ENCODE data around the gene PTPA.

The PTPA gene

GRCh38 chr9:129110740-129111527 is at the start of gene PTPA, which contains the start of gene CRAT:
Gene PTPA (plus strand): TSS chr9:129111415. CDS start chr9:129111601, 186 bp downstream.
Gene CRAT (minus strand): TSS chr9:129110793. CDS start chr9:129110509, 284 bp downstream.
- peak; percentile 88 for DNase-seq
- in situ Hi-C loops (cut with MboI; ENCODE audit: low pct_unique_long_range_greater_than_20kb, low sequenced_read_pairs): no loop called here

GRCh38 chr9:129063061-129063460 is 48.2 kb upstream of the PTPA start:
- DNase-seq: no peak
- in situ Hi-C loops (cut with MboI; ENCODE audit: low pct_unique_long_range_greater_than_20kb, low sequenced_read_pairs): no loop called here

GRCh38 chr9:129064499-129064908 is 46.7 kb upstream of the PTPA start:
- in situ Hi-C loops (cut with MboI; ENCODE audit: low pct_unique_long_range_greater_than_20kb, low sequenced_read_pairs): no loop called here
- no peak for DNase-seq

DNA sequence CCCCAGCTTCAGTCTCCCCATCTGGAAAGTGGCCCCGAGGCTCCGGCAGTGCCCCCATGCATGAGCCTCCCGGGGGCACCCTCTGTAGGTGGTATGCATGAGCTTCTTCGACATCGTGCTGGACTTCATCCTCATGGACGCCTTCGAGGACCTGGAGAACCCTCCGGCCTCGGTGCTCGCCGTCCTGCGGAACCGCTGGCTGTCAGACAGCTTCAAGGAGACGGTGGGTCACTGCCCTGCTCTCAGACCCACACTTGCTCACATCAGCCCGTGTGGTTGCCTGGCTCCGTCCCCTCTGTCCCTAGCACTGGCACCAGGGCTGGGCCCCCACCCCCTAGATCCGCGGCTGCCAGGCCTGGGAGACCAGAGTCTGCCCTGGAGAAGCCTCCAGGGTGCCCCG is 43.1 kb upstream of the PTPA start:
- in situ Hi-C loops (cut with MboI; ENCODE audit: low pct_unique_long_range_greater_than_20kb, low sequenced_read_pairs): no loop called here
- DNase-seq: no peak

DNA sequence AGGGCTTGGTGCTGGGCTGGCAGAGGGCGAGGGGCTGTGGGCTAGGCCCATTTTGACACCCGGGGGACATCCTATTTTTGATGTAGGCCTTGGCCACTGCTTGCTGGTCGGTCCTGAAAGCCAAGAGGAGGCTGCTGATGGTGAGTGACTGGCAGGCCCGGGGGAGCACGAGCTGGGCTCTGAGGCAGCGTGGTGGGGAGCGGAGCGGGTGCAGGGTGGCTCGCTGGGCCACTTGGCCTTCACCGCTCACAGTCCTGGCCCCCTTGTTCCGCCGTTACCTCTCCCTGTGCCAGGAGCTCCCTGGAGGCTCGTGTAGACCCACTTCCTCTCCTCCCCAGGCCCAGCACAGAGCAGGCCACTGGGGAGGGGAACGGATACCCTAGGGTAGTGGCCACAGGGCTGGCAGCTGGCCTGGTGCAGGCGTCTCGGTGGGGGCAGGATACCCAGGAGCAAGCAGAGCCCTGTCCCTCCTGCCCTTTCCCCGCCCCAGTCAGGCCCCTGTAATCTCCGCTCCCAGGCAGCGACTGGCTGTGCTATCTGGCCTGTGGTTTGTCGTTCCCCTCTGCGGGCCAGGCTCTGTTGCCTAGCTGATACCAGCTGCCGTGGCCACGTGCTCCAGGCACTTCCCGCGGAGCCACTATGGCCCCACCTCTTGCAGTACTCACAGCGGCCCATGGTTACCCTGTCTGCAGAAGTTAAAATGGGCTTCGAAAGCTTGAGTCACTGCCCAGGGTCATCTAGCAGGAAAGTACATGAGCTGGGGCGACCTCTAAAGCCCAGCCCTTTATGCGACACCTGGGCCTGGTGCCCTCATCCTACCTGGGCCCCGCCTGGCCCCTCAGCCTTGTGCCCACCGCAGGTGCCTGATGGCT is 42.0 kb upstream of the PTPA start:
- peak; percentile 91 for DNase-seq
- in situ Hi-C loops (cut with MboI; ENCODE audit: low pct_unique_long_range_greater_than_20kb, low sequenced_read_pairs): no loop called here

DNA sequence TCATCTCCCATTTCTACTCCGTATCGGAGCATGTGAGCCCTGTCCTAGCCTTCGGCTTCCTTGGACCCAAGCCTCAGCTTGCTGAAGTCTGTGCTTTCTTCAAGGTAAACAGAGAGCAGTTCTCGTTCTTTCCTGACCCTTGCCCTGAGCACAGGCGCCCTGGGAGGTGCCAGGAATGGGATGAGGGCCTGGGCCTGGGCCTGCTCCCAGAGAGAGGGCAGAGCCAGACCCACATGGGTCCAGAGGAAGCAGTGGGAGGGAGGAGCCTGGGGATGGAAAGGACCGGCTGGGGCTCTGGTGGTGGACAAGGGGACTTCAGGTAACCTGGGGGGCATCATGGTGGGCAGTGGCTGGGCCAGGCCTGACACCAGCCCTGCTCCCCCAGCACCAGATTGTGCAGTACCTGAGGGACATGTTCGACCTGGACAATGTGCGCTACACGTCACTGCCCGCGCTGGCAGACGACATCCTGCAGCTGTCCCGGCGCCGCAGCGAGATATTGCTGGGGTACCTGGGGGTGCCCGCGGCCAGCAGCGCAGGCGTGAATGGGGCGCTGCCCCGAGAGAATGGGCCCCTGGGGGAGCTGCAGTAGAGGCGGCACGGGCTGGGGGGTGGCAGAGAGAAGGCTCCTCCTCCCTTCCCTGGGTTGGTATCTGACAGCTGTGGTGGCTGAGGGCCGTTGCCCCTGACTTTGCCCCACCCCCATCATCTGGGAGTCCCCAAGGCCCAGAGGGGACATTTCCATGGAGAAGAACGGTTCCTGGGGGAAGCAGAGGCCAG is 41.2 kb upstream of the PTPA start:
- in situ Hi-C loops (cut with MboI; ENCODE audit: low pct_unique_long_range_greater_than_20kb, low sequenced_read_pairs): no loop called here

DNA sequence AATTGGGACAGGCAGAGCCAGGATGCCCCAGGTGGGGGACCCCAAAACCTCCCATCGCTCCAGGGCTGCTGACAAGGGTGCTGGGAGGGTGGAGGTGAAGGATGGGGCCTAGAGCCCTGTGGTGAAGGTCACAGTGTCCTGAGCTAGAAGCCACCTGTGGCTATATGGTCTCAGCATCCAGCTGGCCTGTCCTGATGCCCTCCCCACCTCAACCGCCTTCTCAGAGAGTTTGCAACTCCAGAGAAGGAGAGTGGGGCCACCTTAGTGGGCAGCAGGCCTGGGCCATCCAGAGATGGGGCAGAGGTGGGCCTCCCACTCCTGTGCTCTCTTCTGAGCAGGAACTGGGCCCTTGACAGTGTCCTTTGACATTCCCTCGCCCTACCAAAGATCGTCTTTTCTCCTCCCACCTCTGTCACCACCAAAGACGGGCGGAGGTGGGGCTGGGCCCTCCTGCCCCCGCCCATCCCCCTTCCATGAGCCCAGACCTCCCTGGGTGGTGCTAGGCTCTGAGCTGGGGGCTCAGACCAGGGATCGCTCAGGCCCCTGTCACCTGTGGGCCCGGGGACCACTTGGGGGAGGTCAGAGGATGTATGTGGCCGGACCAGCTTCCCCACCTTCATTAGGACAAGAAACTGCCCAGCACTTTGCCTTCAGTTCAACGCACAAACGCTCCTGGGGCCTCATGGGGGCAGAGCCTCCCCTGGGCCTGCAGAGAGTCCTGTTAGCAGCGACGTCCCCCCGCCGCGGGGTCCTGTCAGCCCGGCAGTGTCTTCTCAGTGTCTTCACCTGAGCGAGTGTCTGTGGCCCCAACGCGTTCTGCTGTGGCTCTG is 40.3 kb upstream of the PTPA start:
- in situ Hi-C loops (cut with MboI; ENCODE audit: low pct_unique_long_range_greater_than_20kb, low sequenced_read_pairs): no loop called here
- no peak for DNase-seq

More for the DNA sequence above, 41.2 kb upstream of the PTPA start:
- no peak for DNase-seq

GRCh38 chr9:129071526-129072126 is 39.6 kb upstream of the PTPA start:
- no peak for DNase-seq
- in situ Hi-C loops (cut with MboI; ENCODE audit: low pct_unique_long_range_greater_than_20kb, low sequenced_read_pairs): no loop called here

DNA sequence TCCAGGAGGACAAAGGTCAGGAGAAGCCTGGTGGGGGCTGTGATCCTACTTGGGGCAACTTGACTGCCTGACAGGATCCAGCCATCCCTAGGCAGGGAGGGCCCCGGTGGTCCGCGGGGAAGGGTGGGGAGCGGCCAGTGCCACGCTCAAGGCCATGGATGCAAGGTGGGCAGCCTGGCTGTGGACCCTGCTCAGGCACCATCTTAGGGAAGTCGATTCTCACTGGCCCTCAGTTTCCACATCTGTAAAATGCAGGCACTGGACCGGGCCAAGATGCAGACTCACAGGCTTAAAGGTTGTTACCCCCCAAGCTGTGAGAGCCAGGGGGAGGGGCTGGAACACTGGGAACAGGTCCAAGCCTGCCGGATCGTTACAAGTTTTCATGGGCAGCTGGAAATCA is 39.0 kb upstream of the PTPA start:
- no peak for DNase-seq
- in situ Hi-C loops (cut with MboI; ENCODE audit: low pct_unique_long_range_greater_than_20kb, low sequenced_read_pairs): no loop called here

- in situ Hi-C loops (cut with MboI; ENCODE audit: low pct_unique_long_range_greater_than_20kb, low sequenced_read_pairs): no loop called here
- no peak for DNase-seq
Measured at GRCh38 chr9:129073404-129073803, 37.8 kb upstream of the PTPA start.

- DNase-seq: no peak
- in situ Hi-C loops (cut with MboI; ENCODE audit: low pct_unique_long_range_greater_than_20kb, low sequenced_read_pairs): no loop called here
Measured at GRCh38 chr9:129074106-129074505, 37.1 kb upstream of the PTPA start.

- DNase-seq: no peak
- in situ Hi-C loops (cut with MboI; ENCODE audit: low pct_unique_long_range_greater_than_20kb, low sequenced_read_pairs): no loop called here
Measured at GRCh38 chr9:129075996-129076639, 35.1 kb upstream of the PTPA start.

DNA sequence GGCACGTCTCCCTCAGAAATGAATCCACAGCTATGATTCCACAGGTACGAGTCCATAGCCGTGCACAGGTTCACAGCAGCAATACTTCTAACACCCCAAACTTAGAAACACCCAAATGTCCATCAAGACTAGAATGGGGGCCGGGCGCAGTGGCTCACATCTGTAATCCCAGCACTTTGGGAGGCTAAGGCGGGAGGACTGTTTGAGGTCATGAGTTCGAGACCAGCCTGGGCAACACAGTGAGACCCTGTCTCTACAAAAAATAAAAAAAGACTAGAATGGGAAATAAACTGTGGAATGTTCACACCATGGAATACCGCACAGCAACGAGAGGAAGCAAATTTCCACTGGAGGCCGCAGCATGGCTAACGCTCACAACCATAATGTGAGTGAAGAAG is 34.6 kb upstream of the PTPA start:
- no peak for DNase-seq
- in situ Hi-C loops (cut with MboI; ENCODE audit: low pct_unique_long_range_greater_than_20kb, low sequenced_read_pairs): no loop called here

DNA sequence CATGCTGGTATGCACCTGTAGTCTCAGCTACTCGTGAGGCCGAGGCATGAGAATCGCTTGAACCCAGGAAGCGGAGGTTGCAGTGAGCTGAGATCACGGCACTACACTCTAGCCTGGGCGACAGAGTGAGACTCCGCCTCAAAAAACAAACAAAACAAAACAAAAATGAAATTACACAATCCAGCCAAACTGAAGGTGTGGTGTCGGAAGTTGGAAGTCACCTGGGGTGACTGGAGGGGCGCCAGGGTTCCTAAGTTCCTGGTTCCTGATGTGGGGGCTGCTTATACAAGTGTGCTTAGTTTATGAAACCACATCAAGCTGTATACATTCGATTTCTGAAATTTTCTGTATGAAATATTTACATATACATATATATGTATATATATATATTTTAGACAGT is 34.0 kb upstream of the PTPA start:
- no peak for DNase-seq
- in situ Hi-C loops (cut with MboI; ENCODE audit: low pct_unique_long_range_greater_than_20kb, low sequenced_read_pairs): no loop called here

DNA sequence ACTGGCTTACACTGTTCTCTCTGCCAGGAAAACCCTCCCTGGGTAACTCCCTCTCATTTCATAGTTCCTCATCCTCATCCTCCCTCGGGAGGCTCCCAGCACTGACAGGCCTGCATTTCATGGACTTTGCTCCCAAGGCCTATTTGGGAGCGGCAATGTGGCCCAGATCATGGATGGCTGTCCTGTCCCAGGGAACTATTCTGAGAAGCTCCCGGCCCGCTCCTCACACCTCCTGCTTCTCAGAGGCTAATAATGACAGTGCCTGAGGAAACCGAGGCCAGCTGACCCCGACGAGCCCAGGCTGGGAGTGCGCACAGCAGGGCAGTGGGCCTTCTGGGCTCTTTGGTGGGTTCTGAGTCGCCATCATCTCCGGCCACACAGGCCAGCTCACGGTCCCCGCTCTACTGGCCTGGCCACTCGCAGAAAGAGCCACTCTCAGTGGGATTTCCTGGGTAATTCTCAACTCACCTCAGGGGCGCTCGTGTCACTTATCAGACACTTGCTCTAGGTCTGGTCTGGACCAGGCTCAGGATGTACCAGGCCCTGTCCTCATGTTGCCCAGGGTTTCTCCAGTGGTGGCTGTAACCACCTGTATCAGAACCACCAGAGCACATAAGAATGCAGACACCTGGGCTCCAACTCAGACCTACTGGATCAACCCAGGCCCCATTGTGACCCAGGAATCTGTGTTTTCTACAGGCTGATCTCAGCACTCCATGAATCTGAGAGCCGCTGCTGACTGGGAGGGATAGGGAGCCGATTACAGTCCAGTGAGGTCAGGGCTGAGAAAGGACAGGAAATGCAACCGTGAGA is 32.3 kb upstream of the PTPA start:
- DNase-seq: no peak
- in situ Hi-C loops (cut with MboI; ENCODE audit: low pct_unique_long_range_greater_than_20kb, low sequenced_read_pairs): no loop called here

DNA sequence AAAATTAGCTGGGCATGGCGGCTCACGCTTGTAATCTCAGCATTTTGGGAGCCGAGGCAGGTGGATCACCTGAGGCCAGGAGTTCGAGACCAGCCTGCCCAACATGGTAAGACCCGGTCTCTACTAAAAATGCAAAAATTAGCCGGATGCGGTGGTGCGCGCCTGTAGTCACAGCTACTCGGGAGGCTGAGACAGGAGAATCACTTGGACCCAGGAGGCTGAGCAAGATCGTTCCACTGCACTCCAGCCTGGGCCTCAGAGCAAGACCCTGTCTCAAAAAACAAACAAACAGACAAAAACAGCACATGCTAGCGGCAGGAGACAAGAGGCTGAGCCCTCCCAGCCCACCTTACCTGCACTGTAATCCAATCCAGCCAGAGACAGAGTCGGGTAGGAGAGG is 31.4 kb upstream of the PTPA start:
- in situ Hi-C loops (cut with MboI; ENCODE audit: low pct_unique_long_range_greater_than_20kb, low sequenced_read_pairs): no loop called here
- no peak for DNase-seq

DNA sequence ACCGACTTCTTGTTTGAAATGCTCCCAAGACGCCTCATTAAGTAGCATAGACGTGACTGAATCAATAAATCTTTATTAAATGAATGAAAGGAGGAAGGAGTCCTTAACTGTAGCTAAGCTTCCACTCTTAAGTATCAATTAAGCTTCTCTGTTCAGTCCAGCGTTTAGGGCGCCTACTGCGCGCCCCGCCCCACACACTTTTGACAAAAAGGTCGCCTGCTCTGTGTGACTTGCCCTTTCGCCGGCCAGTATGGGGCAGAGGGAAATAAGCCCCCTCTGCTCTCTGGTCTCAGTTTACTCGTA is 31.0 kb upstream of the PTPA start:
- in situ Hi-C loops (cut with MboI; ENCODE audit: low pct_unique_long_range_greater_than_20kb, low sequenced_read_pairs): no loop called here
- no peak for DNase-seq

Measured in KBM-7 (cell line).